Peyer's patch (tissue), 4 donors: ENCODE data around the gene RAB40C. TPM values are rescaled to one million over a fixed set of nuclear protein-coding genes. Genes with fewer than 3 reads are reported as not detected.

Experiments
- DNase-seq, 3 donors: peaks; one replicate each; pipeline ENCODE4 v3.0.0-alpha.2; 2017 to 2019
- H3K27ac ChIP-seq, 4 donors: fragments of 200-600 bp; sonication (generic); one replicate each; pipeline ENCODE4 v1.5.1; 2016 to 2019
- H3K27me3 ChIP-seq, 2 donors: fragments of 200-600 bp; sonication (generic); one replicate each; pipeline ENCODE4 v1.5.1; 2019
- H3K36me3 ChIP-seq, 3 donors: fragments of 200-600 bp; sonication (generic); one replicate each; pipeline ENCODE4 v1.5.1; 2016 to 2019
- H3K4me1 ChIP-seq, 4 donors: fragments of 200-600 bp; sonication (generic); one replicate each; pipeline ENCODE4 v1.5.1; 2016 to 2019
- H3K4me3 ChIP-seq, 4 donors: fragments of 200-600 bp; sonication (generic); 1 replicate in 3 of 4; 2 replicates in 1 of 4; pipeline ENCODE4 v1.5.1; 2016 to 2019; ENCODE audit warnings: mild to moderate bottlenecking in 1 of 4
- H3K9me3 ChIP-seq, 4 donors: fragments of 200-600 bp; sonication (generic); one replicate each; pipeline ENCODE4 v1.5.1; 2016 to 2019; ENCODE audit warnings: mild to moderate bottlenecking in 1 of 4
- CTCF ChIP-seq, 6 experiments: fragments of 450-650 bp in 4 of 6; fragments of 200-600 bp in 2 of 6; sonication (generic) in 1 of 6; IDR thresholded peaks; one replicate each; pipeline ENCODE4 v1.5.1; 2017 to 2019; ENCODE audit warnings: antibody characterized with exemption in 6 of 6, mild to moderate bottlenecking in 3 of 6, moderate library complexity in 1 of 6
- POLR2A ChIP-seq, 2 donors: fragments of 450-650 bp; IDR thresholded peaks; one replicate each; pipeline ENCODE4 v1.5.1; 2017; ENCODE audit warnings: antibody characterized with exemption in 2 of 2, mild to moderate bottlenecking in 2 of 2, moderate library complexity in 2 of 2
- total RNA-seq, 4 donors: library from RNA; depleted of rRNA; stranded (reverse); fragments of >200 nt; gene quantifications; one replicate each; pipeline ENCODE4 v1.1.0, GENCODE V29; 2016

RAB40C gene
- total RNA-seq, 4 donors from 2014 or later, result 27.2 to 83.6 (median 62.7) TPM

DNA sequence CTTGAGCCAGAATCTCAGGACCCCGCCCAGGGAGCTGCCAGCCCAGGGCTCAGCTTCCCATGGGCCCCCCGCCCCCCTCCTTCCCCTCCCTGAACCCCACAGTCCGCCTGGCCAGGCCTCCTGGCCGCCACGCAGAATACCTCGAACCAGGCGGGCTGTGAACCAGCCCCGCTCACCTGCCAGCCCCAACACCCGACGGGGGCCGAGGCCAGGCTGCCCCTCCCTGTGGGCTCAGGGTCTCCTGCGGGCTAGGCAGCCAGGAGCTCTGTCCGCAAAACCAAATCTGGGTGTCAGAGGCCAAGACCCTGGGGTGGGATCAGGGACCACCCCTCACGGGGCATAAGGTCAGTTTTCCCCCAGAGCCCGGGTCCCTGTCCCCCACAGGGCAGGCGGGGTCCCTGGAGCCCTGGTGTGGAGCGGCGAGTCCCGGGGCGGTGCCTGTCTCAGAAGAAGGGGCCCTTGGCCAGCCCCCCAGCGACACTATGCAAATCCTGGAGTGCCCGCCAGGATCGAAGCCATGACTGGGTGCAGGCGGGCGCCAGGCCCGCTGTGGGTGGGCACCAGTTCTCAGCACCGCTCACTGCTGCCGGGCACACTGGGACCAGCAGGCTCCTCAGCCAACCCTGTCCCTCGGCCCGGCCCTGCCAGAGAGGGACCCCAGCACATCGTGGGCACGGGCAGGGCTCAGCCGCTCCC, 36.1 kb upstream of the RAB40C start:
- Histone ChIP-seq H3K4me3 (no peak overlapping the region), H3K27me3 (no peaks in the 10 kb centered on the region), H3K27ac (no peak overlapping the region), H3K36me3 (peaks cover 0 to 51% (median 0%) of the 10 kb centered on the region in 3 donors), H3K9me3 (no peaks in the 10 kb centered on the region), H3K4me1 (peaks cover 0 to 13% (median 0%) of the 10 kb centered on the region in 4 donors)
- no peak for DNase-seq
- no peak for TF ChIP-seq POLR2A (IDR thresholded peaks at IDR 0.05)
- no peak for TF ChIP-seq CTCF (IDR thresholded peaks at IDR 0.05)

- peaks cover 0 to 46% (median 0%) of the 10 kb centered on the region in 3 donors for H3K36me3 ChIP-seq
- H3K27me3 ChIP-seq, result peaks cover 0 to 1% of the 10 kb centered on the region in 2 donors
- no peak overlapping the region for H3K4me3 ChIP-seq
- no peak for DNase-seq
- H3K4me1 ChIP-seq, result peaks cover 0 to 17% (median 0%) of the 10 kb centered on the region in 4 donors
- H3K27ac ChIP-seq, result no peak overlapping the region
- TF ChIP-seq CTCF (IDR thresholded peaks at IDR 0.05) (no peak), POLR2A (IDR thresholded peaks at IDR 0.05) (no peak)
- H3K9me3 ChIP-seq, result no peaks in the 10 kb centered on the region
Measured at GRCh38 chr16:554297-554621, 35.6 kb upstream of the RAB40C start.

- Histone ChIP-seq H3K4me1 (peaks cover 0 to 21% (median 2%) of the 10 kb centered on the region in 4 donors), H3K4me3 (no peak overlapping the region), H3K27ac (no peak overlapping the region), H3K36me3 (peaks cover 0 to 40% (median 0%) of the 10 kb centered on the region in 3 donors), H3K9me3 (no peaks in the 10 kb centered on the region), H3K27me3 (peaks cover 0 to 7% of the 10 kb centered on the region in 2 donors)
- no peak for TF ChIP-seq CTCF (IDR thresholded peaks at IDR 0.05)
- DNase-seq, result peak in 2 of 3 donors; percentile 58 to 68
Measured at GRCh38 chr16:554640-555365, 35.1 kb upstream of the RAB40C start.

GRCh38 chr16:555528-556473, 34.1 kb upstream of the RAB40C start:
- H3K4me1 ChIP-seq, result peaks cover 0 to 23% (median 5%) of the 10 kb centered on the region in 4 donors
- TF ChIP-seq CTCF (IDR thresholded peaks at IDR 0.05) (no peak), POLR2A (IDR thresholded peaks at IDR 0.05) (no peak)
- no peak for DNase-seq
- H3K4me3 ChIP-seq, result no peak overlapping the region
- no peak overlapping the region for H3K27ac ChIP-seq
- peaks cover 0 to 32% (median 0%) of the 10 kb centered on the region in 3 donors for H3K36me3 ChIP-seq
- H3K27me3 ChIP-seq, result peaks cover 0 to 14% of the 10 kb centered on the region in 2 donors
- no peaks in the 10 kb centered on the region for H3K9me3 ChIP-seq

DNA sequence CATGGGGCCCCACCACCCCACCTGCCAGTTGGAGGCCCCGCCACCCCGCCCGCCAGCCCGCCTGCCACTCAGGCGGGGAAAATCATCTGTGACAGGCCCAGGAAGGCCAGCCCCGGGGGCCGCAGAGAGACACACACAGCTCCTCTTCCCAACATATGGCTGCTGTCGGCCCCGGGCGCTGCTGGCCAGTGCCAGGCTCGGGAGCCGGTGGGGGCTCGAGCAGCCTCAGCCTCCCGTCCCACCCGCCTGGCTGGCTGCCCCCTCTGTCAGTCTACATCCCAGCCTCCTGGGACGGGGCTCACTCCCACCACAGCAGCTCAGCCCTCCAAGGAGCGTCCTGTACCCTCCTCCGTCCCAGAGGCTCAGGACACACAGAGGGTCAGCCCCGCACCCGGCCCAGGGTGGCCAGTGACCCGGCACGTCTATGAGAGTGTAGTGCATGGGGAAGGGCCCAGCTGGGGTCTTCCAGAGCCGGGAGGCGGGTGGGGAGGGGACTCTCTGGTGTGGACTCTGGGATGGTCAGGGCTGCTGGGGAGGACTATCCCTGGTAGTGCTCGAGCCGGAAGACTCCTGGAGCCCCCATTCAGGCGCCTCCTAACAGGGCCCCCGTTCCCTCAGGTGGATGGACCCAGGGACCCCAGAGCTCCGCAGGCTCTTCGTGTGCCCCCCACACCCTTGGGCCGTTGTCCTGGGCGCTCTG, 33.2 kb upstream of the RAB40C start:
- H3K27me3 ChIP-seq, result peaks cover 0 to 21% of the 10 kb centered on the region in 2 donors
- TF ChIP-seq CTCF (IDR thresholded peaks at IDR 0.05), result no peak
- no peak for TF ChIP-seq POLR2A (IDR thresholded peaks at IDR 0.05)
- peaks cover 0 to 24% (median 0%) of the 10 kb centered on the region in 3 donors for H3K36me3 ChIP-seq
- no peak overlapping the region for H3K4me3 ChIP-seq
- DNase-seq, result no peak
- no peak overlapping the region for H3K27ac ChIP-seq
- no peaks in the 10 kb centered on the region for H3K9me3 ChIP-seq
- H3K4me1 ChIP-seq, result peaks cover 0 to 23% (median 5%) of the 10 kb centered on the region in 4 donors
